Lower leg skin (tissue), 4 donors: ENCODE results near the gene ARHGAP11A. TPM values are rescaled to one million over a fixed set of nuclear protein-coding genes. Genes with fewer than 3 reads are reported as not detected.
"Not testable (repeated sequence)": the region's sequence is repeated elsewhere in the genome, so short reads cannot be mapped to it uniquely, and the experiment has no call there.

Source experiments
- DNase-seq, 2 donors: peaks; one replicate each; pipeline ENCODE4 v3.0.0-alpha.2; 2019; ENCODE audit warnings: low spot score in 2 of 2
- H3K4me3 ChIP-seq: fragments of 200-600 bp; sonication (generic); 2 replicates; pipeline ENCODE4 v1.5.1; 2017; ENCODE audit warnings: mild to moderate bottlenecking, low read depth; ENCODE audit not compliant: poor library complexity, severe bottlenecking
- CTCF ChIP-seq, 3 donors: fragments of 450-650 bp; IDR thresholded peaks; one replicate each; pipeline ENCODE4 v1.5.1; 2016; ENCODE audit warnings: antibody characterized with exemption in 3 of 3, mild to moderate bottlenecking in 3 of 3, moderate library complexity in 2 of 3
- POLR2A ChIP-seq, 2 donors: fragments of 450-650 bp; IDR thresholded peaks; one replicate each; pipeline ENCODE4 v1.6.1; 2016 to 2017; ENCODE audit warnings: antibody characterized with exemption in 2 of 2, mild to moderate bottlenecking in 1 of 2, moderate library complexity in 1 of 2
- WGBS, 2 donors: methylation state at CpG; one replicate each; pipeline ENCODE4 v1.1.5; 2018; 5-methylcytosine and 5-hydroxymethylcytosine counted together
- intact Hi-C: fragments of 100-400 bp; cut with DNase I; formaldehyde crosslinking; loops from one replicate; pipeline ENCODE4 v1.15.0; 2023; ENCODE audit warnings: low total_unique reads
- total RNA-seq, 4 donors: library from RNA; depleted of rRNA; stranded (reverse); fragments of >200 nt; gene quantifications; one replicate each; pipeline ENCODE4 v1.1.0, GENCODE V29; 2016

Gene ARHGAP11A
- 1 to 10 TPM; 3.5 to 8.1 (median 4.7) TPM for total RNA-seq

- peak; percentile 71 to 92 for DNase-seq
- intact Hi-C loops, result not testable (repeated sequence)
- peak within 1 kb of the TSS; percentile 17 for H3K4me3 ChIP-seq
- 0 to 1% methylated on average over 17 to 24 of the region's 43 CpGs for WGBS, 2 donors
These were observed at the start of gene ARHGAP11A for GRCh38 chr15:32615051-32615870. TSS of gene ARHGAP11A (plus strand) at chr15:32615504. CDS start at chr15:32616212, 708 bp downstream.

GRCh38 chr15:32568988-32569387 is 46.3 kb upstream of the ARHGAP11A start:
- H3K4me3 ChIP-seq, DNase-seq, intact Hi-C loops: not testable (repeated sequence)
- 25% methylated on average over 2 of the region's 3 CpGs; no CpG with 5 or more reads in 1 of the 2 donors for WGBS, 2 donors

GRCh38 chr15:32578482-32578881 is 36.8 kb upstream of the ARHGAP11A start:
- H3K4me3 ChIP-seq, intact Hi-C loops, DNase-seq: not testable (repeated sequence)
- WGBS, 2 donors, result 63% methylated on average over 1 of the region's 4 CpGs; no CpG with 5 or more reads in 1 of the 2 donors

- intact Hi-C loops, H3K4me3 ChIP-seq, DNase-seq: not testable (repeated sequence)
- 84% methylated on average over 3 of the region's 4 CpGs; no CpG with 5 or more reads in 1 of the 2 donors for WGBS, 2 donors
These were observed 29.5 kb upstream of the ARHGAP11A start for GRCh38 chr15:32585844-32586243.

- WGBS, 2 donors, result 87% methylated on average over 4 of the region's 8 CpGs; no CpG with 5 or more reads in 1 of the 2 donors
- DNase-seq, intact Hi-C loops: not testable (repeated sequence)
These were observed 22.2 kb upstream of the ARHGAP11A start, which contains the start of gene GOLGA8N for GRCh38 chr15:32593151-32593550. TSS of gene GOLGA8N (plus strand) at chr15:32593456.

GRCh38 chr15:32609518-32609917 is 5.8 kb upstream of the ARHGAP11A start:
- 82 to 83% methylated on average over 2 of the region's 2 CpGs for WGBS, 2 donors
- intact Hi-C loops, DNase-seq, H3K4me3 ChIP-seq: not testable (repeated sequence)

More at GRCh38 chr15:32593151-32593550, 22.2 kb upstream of the ARHGAP11A start, which contains the start of gene GOLGA8N:
- not testable (repeated sequence) for H3K4me3 ChIP-seq

GRCh38 chr15:32610719-32611118 is 4.6 kb upstream of the ARHGAP11A start:
- WGBS, 2 donors, result 0 to 6% methylated on average over 1 of the region's 3 CpGs
- peak in 1 of 2 donors; percentile 48 for DNase-seq
- intact Hi-C loops, result not testable (repeated sequence)

GRCh38 chr15:32614712-32615050 is 623 bp upstream of the ARHGAP11A start:
- 0% methylated on average over 1 to 12 of the region's 16 CpGs for WGBS, 2 donors
- H3K4me3 ChIP-seq, intact Hi-C loops: not testable (repeated sequence)
- DNase-seq, result peak in 1 of 2 donors; percentile 89

More at GRCh38 chr15:32610719-32611118, 4.6 kb upstream of the ARHGAP11A start:
- H3K4me3 ChIP-seq, result not testable (repeated sequence)

- 0 to 2% methylated on average over 19 to 24 of the region's 24 CpGs for WGBS, 2 donors
- peak overlapping the region; percentile 17 for H3K4me3 ChIP-seq
- peak in 1 of 2 donors; percentile 80 for DNase-seq
- intact Hi-C loops, result not testable (repeated sequence)
These were observed 645 bp downstream of the ARHGAP11A start for GRCh38 chr15:32615871-32616426.

- H3K4me3 ChIP-seq, result no peak overlapping the region
- DNase-seq, result no peak
- TF ChIP-seq POLR2A (IDR thresholded peaks at IDR 0.05), result no peak
- no peak for TF ChIP-seq CTCF (IDR thresholded peaks at IDR 0.05)
- WGBS, 2 donors, result 88 to 98% methylated on average over 3 of the region's 3 CpGs
- intact Hi-C loops, result no loop called here
These were observed 21.1 kb downstream of the ARHGAP11A start for GRCh38 chr15:32636410-32636809.
